ENCODE data around the gene GRK1. TPM values are rescaled to one million over a fixed set of nuclear protein-coding genes. Genes with fewer than 3 reads are reported as not detected.
A peak's percentile ranks its signal among the peaks of the same experiment; 100 is the strongest.

GRK1 gene
- total RNA-seq, 1 experiment from 2014 or later, result not detected

- no TSS peak for BruUV-seq (replicated peaks)
- ChIA-PET POLR2A (no interaction called here), CTCF (no interaction called here)
- H3K27me3 Mint-ChIP-seq (ENCODE audit: insufficient read depth, unreplicated experiment), result no peaks in the 10 kb centered on the region
- no peak overlapping the region for H3K27ac Mint-ChIP-seq (ENCODE audit: low read depth, unreplicated experiment)
- no peak for DNase-seq (ENCODE audit: unreplicated experiment)
- intact Hi-C loops (cut with micrococcal nuclease), result no loop called here
- peaks cover 5% of the 10 kb centered on the region for H3K4me1 Mint-ChIP-seq (ENCODE audit: insufficient read depth, unreplicated experiment)
- H3K36me3 Mint-ChIP-seq (ENCODE audit: insufficient read depth, unreplicated experiment), result no peaks in the 10 kb centered on the region
- H3K4me3 Mint-ChIP-seq (ENCODE audit: unreplicated experiment), result no peak overlapping the region
- H3K9me3 Mint-ChIP-seq (ENCODE audit: unreplicated experiment), result peaks cover 8% of the 10 kb centered on the region
- no peak for TF ChIP-seq CTCF (IDR thresholded peaks at IDR 0.05; ENCODE audit: unreplicated experiment)
These were observed 109.5 kb downstream of the GRK1 start for GRCh38 chr13:113776231-113777125.

- no peak for TF ChIP-seq CTCF (IDR thresholded peaks at IDR 0.05; ENCODE audit: unreplicated experiment)
These were observed 110.6 kb downstream of the GRK1 start for GRCh38 chr13:113777311-113778260.

GRCh38 chr13:113781571-113781970 is 114.6 kb downstream of the GRK1 start:
- DNase-seq (ENCODE audit: unreplicated experiment), result peak; percentile 9
- intact Hi-C loops (cut with micrococcal nuclease), result no loop called here
- Mint-ChIP-seq H3K27ac (ENCODE audit: low read depth, unreplicated experiment) (peak overlapping the region; percentile 20), H3K4me1 (ENCODE audit: insufficient read depth, unreplicated experiment) (peaks cover 6% of the 10 kb centered on the region), H3K4me3 (ENCODE audit: unreplicated experiment) (no peak overlapping the region), H3K27me3 (ENCODE audit: insufficient read depth, unreplicated experiment) (no peaks in the 10 kb centered on the region), H3K36me3 (ENCODE audit: insufficient read depth, unreplicated experiment) (no peaks in the 10 kb centered on the region), H3K9me3 (ENCODE audit: unreplicated experiment) (no peaks in the 10 kb centered on the region)
- ChIA-PET POLR2A (no interaction called here), CTCF (interaction anchor here (0.6 to 1.2 kb wide), 3 partner anchors 11 to 273 kb away, joined by 3 read pairs; no protein-coding TSS in a partner anchor)
- BruUV-seq (replicated peaks), result no TSS peak
- TF ChIP-seq CTCF (IDR thresholded peaks at IDR 0.05; ENCODE audit: unreplicated experiment), result no peak

More at GRCh38 chr13:113777311-113778260, 110.6 kb downstream of the GRK1 start:
- H3K27me3 Mint-ChIP-seq (ENCODE audit: insufficient read depth, unreplicated experiment), result no peaks in the 10 kb centered on the region
- no peak for DNase-seq (ENCODE audit: unreplicated experiment)
- no peaks in the 10 kb centered on the region for H3K36me3 Mint-ChIP-seq (ENCODE audit: insufficient read depth, unreplicated experiment)
- CTCF ChIA-PET, result no interaction called here
- intact Hi-C loops (cut with micrococcal nuclease), result no loop called here
- H3K4me3 Mint-ChIP-seq (ENCODE audit: unreplicated experiment), result no peak overlapping the region
- POLR2A ChIA-PET, result no interaction called here
- H3K4me1 Mint-ChIP-seq (ENCODE audit: insufficient read depth, unreplicated experiment), result peaks cover 6% of the 10 kb centered on the region
- peaks cover 1% of the 10 kb centered on the region for H3K9me3 Mint-ChIP-seq (ENCODE audit: unreplicated experiment)
- no peak overlapping the region for H3K27ac Mint-ChIP-seq (ENCODE audit: low read depth, unreplicated experiment)
- no TSS peak for BruUV-seq (replicated peaks)

- Mint-ChIP-seq H3K27me3 (ENCODE audit: insufficient read depth, unreplicated experiment) (no peaks in the 10 kb centered on the region), H3K4me1 (ENCODE audit: insufficient read depth, unreplicated experiment) (peaks cover 6% of the 10 kb centered on the region), H3K4me3 (ENCODE audit: unreplicated experiment) (no peak overlapping the region), H3K27ac (ENCODE audit: low read depth, unreplicated experiment) (no peak overlapping the region), H3K9me3 (ENCODE audit: unreplicated experiment) (no peaks in the 10 kb centered on the region), H3K36me3 (ENCODE audit: insufficient read depth, unreplicated experiment) (no peaks in the 10 kb centered on the region)
- intact Hi-C loops (cut with micrococcal nuclease), result no loop called here
- POLR2A ChIA-PET, result no interaction called here
- no peak for TF ChIP-seq CTCF (IDR thresholded peaks at IDR 0.05; ENCODE audit: unreplicated experiment)
- BruUV-seq (replicated peaks), result no TSS peak
- CTCF ChIA-PET, result interaction anchor here (1.2 kb wide), 2 partner anchors 10 to 58 kb away, joined by 3 read pairs; no protein-coding TSS in a partner anchor
- no peak for DNase-seq (ENCODE audit: unreplicated experiment)
These were observed 115.5 kb downstream of the GRK1 start for GRCh38 chr13:113782472-113782871.
